Breast epithelium (tissue), 3 donors: Measurements from ENCODE around the gene PPP2R5B.

ENCODE experiments used
- POLR2A ChIP-seq: fragments of 450-650 bp; IDR thresholded peaks from one replicate; pipeline ENCODE4 v1.6.1; 2016; ENCODE audit warnings: antibody characterized with exemption, mild to moderate bottlenecking, moderate library complexity
- TF ChIP-seq, protein P1 (sequence below), 3 donors: fragments of 450-650 bp; IDR thresholded peaks; one replicate each; pipeline ENCODE4 v1.5.1; 2016 to 2017; ENCODE audit warnings: antibody characterized with exemption in 3 of 3, mild to moderate bottlenecking in 3 of 3, moderate library complexity in 3 of 3

DNA sequence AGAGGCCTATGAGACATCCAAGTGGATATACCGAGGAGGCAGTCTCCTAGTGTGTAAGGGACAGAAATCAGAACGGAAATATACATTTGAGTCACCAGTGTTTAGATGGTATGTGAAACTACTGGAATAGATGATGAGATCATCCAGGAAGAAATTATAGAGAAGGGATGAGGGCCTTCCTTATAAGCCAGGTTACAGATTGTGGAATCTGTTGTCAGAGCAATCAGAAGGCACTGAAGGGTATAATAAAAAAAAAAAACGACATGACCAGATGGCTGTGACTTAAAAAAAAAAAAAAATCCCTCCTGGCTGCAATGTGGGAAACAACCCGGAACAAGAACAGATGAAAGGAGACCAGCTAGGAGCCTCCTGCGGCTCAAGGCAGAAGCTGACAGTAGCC is 44.7 kb downstream of the PPP2R5B start:
- TF ChIP-seq, protein P1, sequence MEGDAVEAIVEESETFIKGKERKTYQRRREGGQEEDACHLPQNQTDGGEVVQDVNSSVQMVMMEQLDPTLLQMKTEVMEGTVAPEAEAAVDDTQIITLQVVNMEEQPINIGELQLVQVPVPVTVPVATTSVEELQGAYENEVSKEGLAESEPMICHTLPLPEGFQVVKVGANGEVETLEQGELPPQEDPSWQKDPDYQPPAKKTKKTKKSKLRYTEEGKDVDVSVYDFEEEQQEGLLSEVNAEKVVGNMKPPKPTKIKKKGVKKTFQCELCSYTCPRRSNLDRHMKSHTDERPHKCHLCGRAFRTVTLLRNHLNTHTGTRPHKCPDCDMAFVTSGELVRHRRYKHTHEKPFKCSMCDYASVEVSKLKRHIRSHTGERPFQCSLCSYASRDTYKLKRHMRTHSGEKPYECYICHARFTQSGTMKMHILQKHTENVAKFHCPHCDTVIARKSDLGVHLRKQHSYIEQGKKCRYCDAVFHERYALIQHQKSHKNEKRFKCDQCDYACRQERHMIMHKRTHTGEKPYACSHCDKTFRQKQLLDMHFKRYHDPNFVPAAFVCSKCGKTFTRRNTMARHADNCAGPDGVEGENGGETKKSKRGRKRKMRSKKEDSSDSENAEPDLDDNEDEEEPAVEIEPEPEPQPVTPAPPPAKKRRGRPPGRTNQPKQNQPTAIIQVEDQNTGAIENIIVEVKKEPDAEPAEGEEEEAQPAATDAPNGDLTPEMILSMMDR (IDR thresholded peaks at IDR 0.05), result no peak
- TF ChIP-seq POLR2A, result no peak
